SU-DHL-6 (cell line): ENCODE data around the gene PFN4.

Experiments
- H2AFZ ChIP-seq: fragments of 200-600 bp; sonication (generic); 2 replicates; pipeline ENCODE4 v1.6.1; 2014; ENCODE audit warnings: low read depth, mild to moderate bottlenecking, moderate library complexity, mixed read lengths, antibody characterized with exemption, low read length; ENCODE audit not compliant: severe bottlenecking
- H3F3A ChIP-seq: fragments of 200-600 bp; shearing (Covaris generic); 2 replicates; pipeline ENCODE4 v1.6.0; 2016; ENCODE audit warnings: antibody characterized with exemption, mild to moderate bottlenecking; ENCODE audit not compliant: insufficient read depth
- H3K27ac ChIP-seq: fragments of 200-600 bp; sonication (generic); 2 replicates; pipeline ENCODE4 v1.5.1; 2016; ENCODE audit warnings: low read depth, mild to moderate bottlenecking, low read length, moderate library complexity, mixed read lengths
- H3K27me3 ChIP-seq: fragments of 200-600 bp; sonication (generic), shearing (Covaris generic); 2 replicates; pipeline ENCODE4 v1.6.0; 2014; ENCODE audit warnings: mild to moderate bottlenecking, low read length
- H3K36me3 ChIP-seq: fragments of 200-600 bp; sonication (generic); 2 replicates; pipeline ENCODE4 v1.6.1; 2014; ENCODE audit warnings: mild to moderate bottlenecking, low read length, mixed read lengths
- H3K4me2 ChIP-seq: fragments of 300-600, 200-600 bp; shearing (Covaris generic), sonication (generic); 2 replicates; pipeline ENCODE4 v1.6.0; 2014; ENCODE audit warnings: low read length, low read depth, mild to moderate bottlenecking; ENCODE audit not compliant: poor library complexity, severe bottlenecking
- H3K4me3 ChIP-seq: fragments of 200-600 bp; sonication (generic); 2 replicates; pipeline ENCODE4 v1.5.1; 2014; ENCODE audit warnings: antibody characterized with exemption, low read length, mild to moderate bottlenecking, mixed read lengths; ENCODE audit not compliant: insufficient read depth, poor library complexity, severe bottlenecking
- H3K79me2 ChIP-seq: fragments of 200-600 bp; sonication (generic); 2 replicates; pipeline ENCODE4 v1.6.1; 2014; ENCODE audit warnings: mild to moderate bottlenecking, low read length, moderate library complexity; ENCODE audit not compliant: insufficient read depth
- H3K9ac ChIP-seq: fragments of 200-600 bp; sonication (generic); 2 replicates; pipeline ENCODE4 v1.7.0; 2014; ENCODE audit warnings: mild to moderate bottlenecking, low read length
- H3K9me2 ChIP-seq: fragments of 200-600 bp; sonication (generic); replicated peaks from 2 replicates; pipeline ENCODE4 v1.6.1; 2014; ENCODE audit warnings: low read length; ENCODE audit not compliant: insufficient read depth
- H3K9me3 ChIP-seq: fragments of 200-600 bp; sonication (generic); 2 replicates; pipeline ENCODE4 v1.6.1; 2014; ENCODE audit warnings: low read length, mixed read lengths; ENCODE audit not compliant: insufficient read depth
- H4K20me1 ChIP-seq: fragments of 200-600 bp; sonication (generic); 2 replicates; pipeline ENCODE4 v1.6.1; 2014; ENCODE audit warnings: low read depth, mild to moderate bottlenecking, antibody characterized with exemption, low read length, moderate library complexity, mixed read lengths
- CTCF ChIP-seq: fragments of 200-600 bp; sonication (generic); IDR thresholded peaks from one replicate; pipeline ENCODE4 v1.5.1; 2017; ENCODE audit warnings: antibody characterized with exemption, mild to moderate bottlenecking, low read length, moderate library complexity; ENCODE audit not compliant: insufficient read depth, poor library complexity, severe bottlenecking
- EZH2phosphoT487 ChIP-seq: fragments of 200-600 bp; sonication (generic), shearing (Covaris generic); conservative IDR thresholded peaks from 2 replicates; pipeline ENCODE4 v1.6.1; 2018; ENCODE audit warnings: mild to moderate bottlenecking, antibody characterized with exemption, low read length, moderate library complexity, mixed read lengths

Gene PFN4

GRCh38 chr2:24106786-24107185 lies 16.3 kb downstream of the PFN4 start:
- no peaks in the 10 kb centered on the region for H3F3A ChIP-seq
- no peak for TF ChIP-seq CTCF
- TF ChIP-seq EZH2phosphoT487, result no peak

GRCh38 chr2:24105816-24106215 lies 17.3 kb downstream of the PFN4 start:
- Histone ChIP-seq H3K9me2 (no peaks in the 10 kb centered on the region), H2AFZ (no peak overlapping the region), H3F3A (no peaks in the 10 kb centered on the region), H3K9ac (no peak overlapping the region), H3K27me3 (no peaks in the 10 kb centered on the region), H3K4me3 (no peak overlapping the region), H3K4me2 (no peak overlapping the region), H3K9me3 (no peaks in the 10 kb centered on the region), H3K79me2 (no peaks in the 10 kb centered on the region), H4K20me1 (no peaks in the 10 kb centered on the region), H3K36me3 (no peaks in the 10 kb centered on the region), H3K27ac (no peak overlapping the region)
- TF ChIP-seq CTCF, result no peak
- no peak for TF ChIP-seq EZH2phosphoT487

More at GRCh38 chr2:24106786-24107185, 16.3 kb downstream of the PFN4 start:
- Histone ChIP-seq H3K79me2 (no peaks in the 10 kb centered on the region), H3K4me2 (no peak overlapping the region), H2AFZ (no peak overlapping the region), H3K36me3 (no peaks in the 10 kb centered on the region), H3K9me3 (no peaks in the 10 kb centered on the region), H3K9me2 (no peaks in the 10 kb centered on the region), H3K27ac (no peak overlapping the region), H3K27me3 (no peaks in the 10 kb centered on the region), H3K4me3 (no peak overlapping the region), H3K9ac (no peak overlapping the region), H4K20me1 (no peaks in the 10 kb centered on the region)

- no peaks in the 10 kb centered on the region for H3K36me3 ChIP-seq
- H3F3A ChIP-seq, result no peaks in the 10 kb centered on the region
- no peak overlapping the region for H3K9ac ChIP-seq
- H4K20me1 ChIP-seq, result no peaks in the 10 kb centered on the region
- H3K27me3 ChIP-seq, result no peaks in the 10 kb centered on the region
- no peaks in the 10 kb centered on the region for H3K9me2 ChIP-seq
- H3K4me3 ChIP-seq, result no peak overlapping the region
- no peak overlapping the region for H3K4me2 ChIP-seq
- H3K9me3 ChIP-seq, result no peaks in the 10 kb centered on the region
- H3K79me2 ChIP-seq, result no peaks in the 10 kb centered on the region
- no peak overlapping the region for H3K27ac ChIP-seq
- H2AFZ ChIP-seq, result no peak overlapping the region
- TF ChIP-seq CTCF (no peak), EZH2phosphoT487 (no peak)
These were observed 18.2 kb downstream of the PFN4 start for GRCh38 chr2:24104906-24105305.
